HL-60 (cell line): Measurements from ENCODE around the gene FYN.

Experiments used
- DNase-seq, 2 experiments: peaks; one replicate each; pipeline ENCODE4 v3.0.0-alpha.2; 2010 to 2020; ENCODE audit warnings: low read depth in 1 of 2, low spot score in 1 of 2
- H3K27ac ChIP-seq: fragments of 250-450 bp; sonication (Bioruptor Pico); replicated peaks from 2 replicates; pipeline ENCODE4 v1.5.1; 2020; ENCODE audit warnings: mild to moderate bottlenecking, moderate library complexity
- H3K27me3 ChIP-seq: fragments of 250-450 bp; sonication (Bioruptor Pico); 2 replicates; pipeline ENCODE4 v1.5.1; 2021; ENCODE audit warnings: mild to moderate bottlenecking, moderate library complexity; ENCODE audit not compliant: insufficient read depth, poor library complexity, severe bottlenecking
- H3K4me3 ChIP-seq: replicated peaks from 2 replicates; pipeline ENCODE4 v1.5.1; 2011; ENCODE audit warnings: mild to moderate bottlenecking, control low read depth, low read length; ENCODE audit not compliant: insufficient read depth
- GABPA ChIP-seq: IDR thresholded peaks from 2 replicates; pipeline ENCODE4 v1.6.1; 2012; ENCODE audit warnings: low read depth
- POLR2AphosphoS5 ChIP-seq: IDR thresholded peaks from 2 replicates; pipeline ENCODE4 v1.6.1; 2012; ENCODE audit warnings: low read depth
- REST ChIP-seq: IDR thresholded peaks from 2 replicates; pipeline ENCODE4 v1.6.1; 2012; ENCODE audit warnings: low read depth; ENCODE audit not compliant: insufficient replicate concordance
- SPI1 ChIP-seq: IDR thresholded peaks from 2 replicates; pipeline ENCODE4 v1.6.1; 2012; ENCODE audit warnings: low read depth, mild to moderate bottlenecking, borderline replicate concordance
- TF ChIP-seq, protein P1 (sequence below): IDR thresholded peaks from one replicate; pipeline ENCODE4 v1.5.1; 2011; ENCODE audit warnings: low read length, control low read depth, inconsistent platforms; ENCODE audit not compliant: insufficient read depth

FYN gene

DNA sequence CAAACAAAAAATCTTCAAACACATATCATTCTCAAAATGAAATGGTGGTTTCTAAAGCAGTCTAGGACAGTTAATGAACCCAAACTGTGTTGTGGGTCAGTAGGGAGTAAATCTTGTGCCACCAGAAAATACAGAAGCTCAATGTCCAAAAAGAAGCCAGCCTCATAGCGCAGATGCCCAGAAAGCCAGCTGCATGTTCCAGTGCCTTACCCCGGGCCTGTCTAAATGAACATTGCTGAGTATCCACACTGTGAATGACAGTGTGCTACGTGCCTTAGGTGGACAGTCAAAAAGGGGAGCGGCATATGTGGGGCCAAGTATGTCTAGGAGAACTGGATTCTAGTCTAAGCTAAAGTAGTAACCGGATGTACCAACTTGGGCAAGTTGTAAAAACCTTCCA, 10.9 kb downstream of the FYN start:
- TF ChIP-seq GABPA, result no peak
- TF ChIP-seq SPI1, result no peak
- TF ChIP-seq, protein P1, sequence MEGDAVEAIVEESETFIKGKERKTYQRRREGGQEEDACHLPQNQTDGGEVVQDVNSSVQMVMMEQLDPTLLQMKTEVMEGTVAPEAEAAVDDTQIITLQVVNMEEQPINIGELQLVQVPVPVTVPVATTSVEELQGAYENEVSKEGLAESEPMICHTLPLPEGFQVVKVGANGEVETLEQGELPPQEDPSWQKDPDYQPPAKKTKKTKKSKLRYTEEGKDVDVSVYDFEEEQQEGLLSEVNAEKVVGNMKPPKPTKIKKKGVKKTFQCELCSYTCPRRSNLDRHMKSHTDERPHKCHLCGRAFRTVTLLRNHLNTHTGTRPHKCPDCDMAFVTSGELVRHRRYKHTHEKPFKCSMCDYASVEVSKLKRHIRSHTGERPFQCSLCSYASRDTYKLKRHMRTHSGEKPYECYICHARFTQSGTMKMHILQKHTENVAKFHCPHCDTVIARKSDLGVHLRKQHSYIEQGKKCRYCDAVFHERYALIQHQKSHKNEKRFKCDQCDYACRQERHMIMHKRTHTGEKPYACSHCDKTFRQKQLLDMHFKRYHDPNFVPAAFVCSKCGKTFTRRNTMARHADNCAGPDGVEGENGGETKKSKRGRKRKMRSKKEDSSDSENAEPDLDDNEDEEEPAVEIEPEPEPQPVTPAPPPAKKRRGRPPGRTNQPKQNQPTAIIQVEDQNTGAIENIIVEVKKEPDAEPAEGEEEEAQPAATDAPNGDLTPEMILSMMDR, result no peak
- TF ChIP-seq POLR2AphosphoS5, result no peak
- TF ChIP-seq REST, result no peak
- peaks cover 2% of the 10 kb centered on the region for H3K27me3 ChIP-seq
- no peak for DNase-seq
- no peak overlapping the region for H3K4me3 ChIP-seq
- H3K27ac ChIP-seq, result no peak overlapping the region

DNA sequence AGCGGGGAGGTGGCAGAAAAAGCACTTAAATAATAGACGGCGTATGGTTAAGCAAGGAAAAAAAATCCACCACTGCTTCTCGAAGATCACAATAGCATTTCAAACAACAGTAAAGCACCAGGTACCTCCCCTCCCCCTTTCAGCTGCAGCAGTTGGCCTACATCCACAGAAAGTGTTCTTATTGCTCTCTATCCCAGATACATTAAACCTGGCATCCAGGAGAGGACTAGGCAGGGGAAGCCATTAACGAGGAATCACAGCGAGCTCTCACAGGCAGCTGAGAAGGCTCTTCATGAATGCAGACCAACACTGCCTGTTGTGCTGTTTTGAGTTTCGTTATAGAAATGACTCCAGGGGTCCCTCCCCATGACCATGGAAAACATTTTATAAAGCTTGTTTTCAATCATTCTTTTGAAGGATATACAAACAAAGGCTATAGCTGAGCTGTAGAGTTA, 11.8 kb downstream of the FYN start:
- DNase-seq, result no peak
- TF ChIP-seq GABPA, result no peak
- no peak for TF ChIP-seq SPI1
- no peak for TF ChIP-seq REST
- TF ChIP-seq POLR2AphosphoS5, result no peak
- TF ChIP-seq, protein P1, result no peak
- peaks cover 2% of the 10 kb centered on the region for H3K27me3 ChIP-seq
- H3K4me3 ChIP-seq, result no peak overlapping the region
- H3K27ac ChIP-seq, result no peak overlapping the region

DNA sequence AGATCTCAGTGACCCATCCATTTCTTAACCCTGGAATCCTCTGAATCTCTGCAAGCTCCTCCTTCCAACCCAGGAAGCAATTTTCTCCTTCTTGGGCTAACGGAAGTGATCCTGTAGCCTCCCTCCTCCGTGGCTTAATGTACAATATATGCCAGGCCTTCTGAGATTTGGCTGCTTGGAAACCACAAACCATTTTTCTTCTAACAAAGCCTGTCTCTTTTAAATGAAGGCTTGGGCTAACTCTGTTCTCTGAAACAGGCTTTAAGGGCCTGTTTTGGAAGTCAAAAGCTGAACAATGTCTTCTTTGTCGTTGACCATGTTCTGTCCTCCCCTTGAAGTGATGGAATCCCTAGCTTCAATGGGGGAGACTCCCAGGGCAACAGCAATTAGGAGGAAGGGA, 14.9 kb downstream of the FYN start:
- no peak overlapping the region for H3K27ac ChIP-seq
- DNase-seq, result no peak
- no peaks in the 10 kb centered on the region for H3K27me3 ChIP-seq
- TF ChIP-seq, protein P1, result no peak
- TF ChIP-seq GABPA, result no peak
- TF ChIP-seq POLR2AphosphoS5, result no peak
- no peak for TF ChIP-seq SPI1
- TF ChIP-seq REST, result no peak
- H3K4me3 ChIP-seq, result no peak overlapping the region
